Upper lobe of left lung (tissue), 6 donors: Measurements from ENCODE around the gene TST. TPM values are rescaled to one million over a fixed set of nuclear protein-coding genes. Genes with fewer than 3 reads are reported as not detected.
A peak's percentile ranks its signal among the peaks of the same experiment; 100 is the strongest.

Source experiments
- ATAC-seq, 2 donors: fragments of 200-7000 bp; cut with Tn5 transposase; one replicate each; pipeline ENCODE4 v1.9.1; 2022; ENCODE audit warnings: mild to moderate bottlenecking in 2 of 2, moderate library complexity in 2 of 2; ENCODE audit not compliant: low FRiP score in 2 of 2
- DNase-seq, 2 donors: peaks; one replicate each; pipeline ENCODE4 v3.0.0-alpha.2; 2019 to 2020
- H3K27ac ChIP-seq, 4 donors: fragments of 200-600 bp; sonication (generic); one replicate each; pipeline ENCODE4 v1.5.1; 2016 to 2019
- H3K27me3 ChIP-seq, 4 donors: fragments of 200-600 bp; sonication (generic); one replicate each; pipeline ENCODE4 v1.5.1; 2017 to 2019
- H3K36me3 ChIP-seq, 4 donors: fragments of 200-600 bp; sonication (generic); one replicate each; pipeline ENCODE4 v1.5.1; 2016 to 2019
- H3K4me1 ChIP-seq, 4 donors: fragments of 200-600 bp; sonication (generic); one replicate each; pipeline ENCODE4 v1.5.1; 2018 to 2019
- H3K4me3 ChIP-seq, 4 donors: fragments of 200-600 bp; sonication (generic); one replicate each; pipeline ENCODE4 v1.5.1; 2017 to 2019; ENCODE audit warnings: mild to moderate bottlenecking in 2 of 4, moderate library complexity in 1 of 4
- H3K9me3 ChIP-seq, 4 donors: fragments of 200-600 bp; sonication (generic); one replicate each; pipeline ENCODE4 v1.5.1; 2018 to 2019
- CTCF ChIP-seq, 6 experiments: fragments of 450-650 bp in 4 of 6; fragments of 200-600 bp in 2 of 6; sonication (generic) in 2 of 6; IDR thresholded peaks; one replicate each; pipeline ENCODE4 v1.5.1; 2016 to 2019; ENCODE audit warnings: antibody characterized with exemption in 6 of 6
- EP300 ChIP-seq, 4 donors: sonication (generic); formaldehyde crosslinking; IDR thresholded peaks; one replicate each; pipeline ENCODE4 v1.5.1; 2017; ENCODE audit warnings: antibody characterized with exemption in 4 of 4, control low read depth in 2 of 4
- POLR2A ChIP-seq, 4 donors: fragments of 450-650 bp; IDR thresholded peaks; one replicate each; pipeline ENCODE4 v1.5.1; 2016 to 2017; ENCODE audit warnings: antibody characterized with exemption in 4 of 4, mild to moderate bottlenecking in 2 of 4
- POLR2AphosphoS5 ChIP-seq, 2 donors: sonication (generic); formaldehyde crosslinking; IDR thresholded peaks; one replicate each; pipeline ENCODE4 v1.5.1; 2017; ENCODE audit warnings: antibody characterized with exemption in 2 of 2
- WGBS, 2 donors: methylation state at CpG; one replicate each; pipeline ENCODE4 v1.1.5; 2017 to 2018; 5-methylcytosine and 5-hydroxymethylcytosine counted together
- total RNA-seq, 6 donors: library from RNA; depleted of rRNA in 4 of 6; stranded (reverse); fragments of >200 nt in 4 of 6; gene quantifications; one replicate each; pipeline versions ENCODE4 v1.1.0 to v1.2.1, GENCODE V29; 2016 to 2021
- donor health status: DM: no; HTN: no; CAD: no; lungs with moderate emphysema.
- donor health status: DM: no; HTN: yes; CAD: no; lungs with severe emphysema.

Gene TST
- total RNA-seq, 6 donors from 2014 or later = 43.0 to 78.1 (median 70.2) TPM

GRCh38 chr22:37033605-37034430, 14.6 kb upstream of the TST start:
- no peak for TF ChIP-seq POLR2AphosphoS5 (IDR thresholded peaks at IDR 0.05)
- no peak for TF ChIP-seq CTCF (IDR thresholded peaks at IDR 0.05)
- no peak for TF ChIP-seq POLR2A (IDR thresholded peaks at IDR 0.05)
- no peak for TF ChIP-seq EP300 (IDR thresholded peaks at IDR 0.05)
- Histone ChIP-seq H3K4me3 (no peak overlapping the region), H3K27ac (peak overlapping the region in 3 of 4 donors; percentile 10 to 81 (median 35)), H3K27me3 (no peaks in the 10 kb centered on the region), H3K36me3 (peaks cover 0 to 20% (median 13%) of the 10 kb centered on the region in 4 donors), H3K4me1 (peaks cover 0 to 33% (median 26%) of the 10 kb centered on the region in 4 donors), H3K9me3 (no peaks in the 10 kb centered on the region)
- no peak for DNase-seq
- ATAC-seq = no peak
- 88 to 92% methylated on average over 22 to 23 of the region's 23 CpGs for WGBS, 2 donors

GRCh38 chr22:37032535-37033460, 13.6 kb upstream of the TST start:
- Histone ChIP-seq H3K4me1 (peaks cover 0 to 33% (median 26%) of the 10 kb centered on the region in 4 donors), H3K27me3 (no peaks in the 10 kb centered on the region), H3K36me3 (peaks cover 0 to 29% (median 13%) of the 10 kb centered on the region in 4 donors), H3K4me3 (peak overlapping the region in 1 of 4 donors; percentile 16), H3K27ac (peak overlapping the region; percentile 30 to 81 (median 66)), H3K9me3 (no peaks in the 10 kb centered on the region)
- DNase-seq (peak; percentile 37 to 90), ATAC-seq (peak; percentile 78 to 93)
- WGBS, 2 donors = 42 to 51% methylated on average over 14 to 18 of the region's 18 CpGs
- TF ChIP-seq CTCF (IDR thresholded peaks at IDR 0.05) (no peak), POLR2AphosphoS5 (IDR thresholded peaks at IDR 0.05) (peak; percentile 45 to 52), EP300 (IDR thresholded peaks at IDR 0.05) (peak in 1 of 4 donors; percentile 9), POLR2A (IDR thresholded peaks at IDR 0.05) (peak in 1 of 4 donors; percentile 30)

- no peak for TF ChIP-seq CTCF (IDR thresholded peaks at IDR 0.05)
- TF ChIP-seq EP300 (IDR thresholded peaks at IDR 0.05) = no peak
- peak in 1 of 4 donors; percentile 23 for TF ChIP-seq POLR2A (IDR thresholded peaks at IDR 0.05)
- DNase-seq (peak in 1 of 2 donors; percentile 49), ATAC-seq (peak; percentile 16 to 58)
- WGBS, 2 donors = 48 to 64% methylated on average over 2 of the region's 2 CpGs
- H3K9me3 ChIP-seq = no peaks in the 10 kb centered on the region
- peaks cover 2 to 36% (median 19%) of the 10 kb centered on the region in 4 donors for H3K36me3 ChIP-seq
- H3K27ac ChIP-seq = peak overlapping the region; percentile 30 to 81 (median 66)
- peaks cover 0 to 27% (median 21%) of the 10 kb centered on the region in 4 donors for H3K4me1 ChIP-seq
- H3K27me3 ChIP-seq = no peaks in the 10 kb centered on the region
- H3K4me3 ChIP-seq = peak overlapping the region in 1 of 4 donors; percentile 16
These were observed 12.9 kb upstream of the TST start for GRCh38 chr22:37032134-37032534.

GRCh38 chr22:37030560-37031281, 11.5 kb upstream of the TST start:
- no peak overlapping the region for H3K4me3 ChIP-seq
- H3K4me1 ChIP-seq = peaks cover 0 to 31% (median 19%) of the 10 kb centered on the region in 4 donors
- peaks cover 3 to 50% (median 25%) of the 10 kb centered on the region in 4 donors for H3K36me3 ChIP-seq
- H3K27me3 ChIP-seq = no peaks in the 10 kb centered on the region
- DNase-seq = no peak
- WGBS, 2 donors = 75 to 78% methylated on average over 13 to 14 of the region's 14 CpGs
- H3K9me3 ChIP-seq = no peaks in the 10 kb centered on the region
- no peak for ATAC-seq
- peak overlapping the region in 3 of 4 donors; percentile 22 to 81 (median 64) for H3K27ac ChIP-seq
- TF ChIP-seq POLR2AphosphoS5 (IDR thresholded peaks at IDR 0.05) (no peak), EP300 (IDR thresholded peaks at IDR 0.05) (no peak), POLR2A (IDR thresholded peaks at IDR 0.05) (peak in 1 of 4 donors; percentile 5), CTCF (IDR thresholded peaks at IDR 0.05) (no peak)
